ENCODE results near the gene CACNG8.

The CACNG8 gene

DNA sequence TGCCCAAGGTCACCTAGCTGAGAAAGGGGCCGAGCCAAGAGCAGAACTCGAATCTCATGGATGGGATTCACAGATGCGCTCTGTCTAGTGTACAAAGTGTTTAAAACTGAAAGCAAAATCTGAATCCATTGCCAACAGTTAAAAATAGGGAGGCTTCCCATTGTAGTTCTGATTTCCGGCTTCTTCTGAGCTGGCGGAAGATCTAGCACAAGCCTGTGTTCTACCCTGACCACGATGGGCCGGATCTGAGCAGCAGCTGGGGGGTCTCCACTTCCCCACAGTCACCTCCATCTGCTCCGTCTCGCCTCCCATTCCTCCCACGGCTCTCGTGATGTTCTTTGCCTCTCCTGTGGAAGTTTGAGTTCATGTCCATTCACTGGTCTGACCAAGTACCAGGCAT lies 2.4 kb downstream of the CACNG8 start:
- no peak for DNase-seq

DNA sequence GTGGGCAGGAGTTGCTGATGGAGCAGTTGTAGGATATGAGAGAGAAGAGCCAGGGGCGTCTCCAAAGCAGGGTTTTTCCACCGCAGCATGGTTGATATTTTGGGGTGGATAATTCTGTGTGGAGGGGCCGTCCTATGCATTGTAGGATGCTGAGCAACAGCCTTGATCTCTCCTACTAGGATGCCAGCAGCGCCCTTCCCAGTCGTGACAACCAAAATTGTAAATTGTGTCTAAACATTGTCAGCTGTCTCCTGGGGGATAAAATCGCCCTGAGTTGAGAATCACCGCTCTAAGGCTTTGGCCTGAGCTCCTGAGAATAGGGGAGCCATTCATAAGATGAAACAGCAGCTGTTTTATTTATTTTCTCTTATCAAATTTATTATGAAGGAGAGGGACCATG lies 4.2 kb downstream of the CACNG8 start:
- DNase-seq = no peak

DNA sequence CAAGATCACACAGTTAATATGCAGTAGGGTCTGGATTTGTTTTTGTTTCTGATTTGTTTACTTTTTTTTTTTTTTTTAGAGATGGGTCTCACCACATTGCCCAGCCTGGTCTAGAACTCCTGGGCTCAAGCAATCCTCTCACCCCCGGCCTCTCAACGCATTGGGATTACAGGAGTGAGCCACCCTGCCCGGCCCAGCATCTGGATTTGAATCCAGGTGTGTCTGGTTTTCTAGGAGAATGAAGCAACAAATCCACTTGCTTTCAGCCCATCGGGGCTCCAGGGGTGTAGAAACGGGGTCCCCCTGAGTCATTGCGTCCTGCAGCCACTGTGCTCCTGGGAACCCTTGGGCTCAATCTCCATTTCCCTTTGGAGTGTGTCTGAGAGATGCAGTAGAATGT lies 6.6 kb downstream of the CACNG8 start:
- no peak for DNase-seq

DNA sequence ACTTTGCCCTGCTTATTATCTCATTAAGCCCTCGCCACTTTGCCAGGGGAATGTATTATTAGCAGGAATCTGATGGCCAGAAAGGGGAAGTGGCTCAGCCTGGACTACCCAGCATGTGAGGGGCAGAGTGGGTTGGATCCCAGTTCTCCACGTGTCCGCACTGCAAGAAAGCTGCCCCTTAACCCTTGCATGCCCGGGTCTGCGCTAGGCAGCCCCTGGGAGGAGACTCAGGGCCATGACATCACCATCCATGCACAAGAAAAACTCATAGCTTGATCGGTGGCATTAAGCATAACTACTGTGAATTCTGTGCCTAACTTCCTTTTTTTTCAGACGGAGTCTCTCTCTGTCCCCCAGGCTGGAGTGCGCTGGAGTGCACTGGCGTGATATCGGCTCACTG lies 8.9 kb downstream of the CACNG8 start:
- DNase-seq = no peak

DNA sequence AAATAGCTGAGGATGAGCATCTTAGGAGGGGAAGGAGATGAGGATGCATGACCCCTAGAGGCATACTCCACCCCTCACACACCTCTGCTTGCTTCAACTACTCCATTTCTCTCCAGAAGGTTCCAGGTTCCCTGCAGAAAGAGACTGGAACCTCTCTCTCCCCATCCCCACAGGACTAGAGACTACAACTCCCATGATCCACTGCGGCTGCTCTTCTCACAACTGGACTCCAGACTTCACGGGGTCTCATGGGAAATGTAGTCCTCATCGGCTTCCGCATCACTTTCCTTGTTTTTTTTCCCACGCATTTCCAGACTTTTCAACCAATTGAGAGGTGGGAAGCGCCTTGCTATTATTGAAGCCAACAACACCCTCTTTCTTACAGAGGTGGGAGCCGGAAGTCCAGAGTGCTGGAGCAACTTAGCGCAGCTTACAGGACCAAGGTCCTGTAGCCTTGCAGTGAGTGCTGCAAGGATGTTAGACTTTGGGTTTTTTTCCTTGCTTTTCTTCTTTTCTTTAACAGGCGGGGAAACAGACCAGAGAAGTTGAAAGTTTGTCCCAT lies 14.8 kb downstream of the CACNG8 start:
- DNase-seq = peak; percentile 93

DNA sequence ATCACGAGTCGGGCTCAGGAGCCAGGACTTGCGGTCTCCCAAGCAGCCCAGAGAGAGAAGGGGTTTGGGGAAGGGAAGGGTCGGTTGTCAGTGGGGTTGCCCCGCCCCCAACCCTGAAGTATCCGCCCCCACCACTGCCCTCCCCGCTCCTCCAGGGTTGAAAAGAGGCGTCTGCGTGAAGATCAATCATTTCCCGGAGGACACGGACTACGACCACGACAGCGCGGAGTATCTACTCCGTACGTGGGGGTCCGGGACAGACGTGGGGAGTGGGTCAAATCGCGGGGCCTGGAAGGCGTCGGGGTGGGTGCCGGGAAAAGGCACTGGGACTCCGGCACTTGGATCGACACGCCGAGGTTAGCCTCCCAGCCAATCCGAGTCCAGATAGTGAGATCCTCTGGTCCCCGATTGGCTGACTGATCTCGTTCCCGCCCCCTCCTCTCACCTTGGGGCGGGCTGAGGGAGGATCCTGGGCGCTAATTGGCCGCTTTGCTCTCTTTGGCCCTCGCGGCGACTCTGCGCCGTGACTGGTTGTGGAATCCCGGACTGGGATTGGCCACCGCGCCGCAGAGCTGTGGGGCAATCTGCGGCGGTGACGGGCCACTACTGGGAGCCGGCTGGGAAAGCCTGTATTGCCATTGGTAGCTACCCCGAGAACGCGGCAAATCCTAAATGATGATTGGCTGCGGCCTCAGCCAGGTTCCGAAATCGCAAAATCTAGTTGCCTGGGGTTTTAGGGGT lies 15.4 kb downstream of the CACNG8 start:
- peak; percentile 90 for DNase-seq

DNA sequence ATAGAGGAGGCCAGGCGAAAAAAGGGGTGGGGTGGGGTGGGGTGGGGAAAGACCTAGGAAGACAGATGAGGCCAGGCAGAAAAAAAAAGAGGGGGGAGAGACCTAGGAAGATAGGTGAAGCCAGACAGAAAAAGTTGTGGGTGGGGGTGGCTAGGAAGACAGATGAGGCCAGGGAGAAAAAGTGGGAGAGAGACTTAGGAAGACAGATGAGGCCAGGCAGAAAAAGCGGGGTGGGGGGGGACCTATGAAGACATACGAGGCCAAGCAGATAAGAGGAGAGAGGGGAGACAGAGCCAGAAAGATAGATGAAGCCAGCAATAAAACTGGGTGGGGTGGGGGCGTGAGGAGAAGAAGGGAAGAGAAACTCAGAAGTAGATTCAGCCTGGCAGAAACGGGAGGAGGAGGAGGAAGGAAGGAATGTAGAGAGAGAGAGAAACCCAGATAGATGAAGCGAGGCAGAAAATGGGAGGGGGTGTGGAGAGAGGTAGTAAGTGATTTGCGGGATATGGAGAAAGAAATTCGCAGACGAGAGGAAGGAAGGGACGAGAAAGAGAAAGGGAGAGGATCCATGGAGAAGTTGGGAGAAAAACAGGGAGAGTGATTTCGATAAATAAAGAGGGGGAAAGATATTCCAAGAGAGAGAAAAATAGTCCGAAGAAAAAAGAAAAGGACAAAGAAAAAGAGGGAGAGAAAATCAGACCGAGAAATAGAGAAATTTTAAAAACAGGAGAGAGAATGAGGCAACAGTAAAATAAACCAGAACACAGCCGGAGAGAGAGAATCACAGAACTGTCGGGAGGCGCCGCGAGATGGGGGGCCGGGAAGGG lies 16.5 kb downstream of the CACNG8 start:
- no peak for DNase-seq

DNA sequence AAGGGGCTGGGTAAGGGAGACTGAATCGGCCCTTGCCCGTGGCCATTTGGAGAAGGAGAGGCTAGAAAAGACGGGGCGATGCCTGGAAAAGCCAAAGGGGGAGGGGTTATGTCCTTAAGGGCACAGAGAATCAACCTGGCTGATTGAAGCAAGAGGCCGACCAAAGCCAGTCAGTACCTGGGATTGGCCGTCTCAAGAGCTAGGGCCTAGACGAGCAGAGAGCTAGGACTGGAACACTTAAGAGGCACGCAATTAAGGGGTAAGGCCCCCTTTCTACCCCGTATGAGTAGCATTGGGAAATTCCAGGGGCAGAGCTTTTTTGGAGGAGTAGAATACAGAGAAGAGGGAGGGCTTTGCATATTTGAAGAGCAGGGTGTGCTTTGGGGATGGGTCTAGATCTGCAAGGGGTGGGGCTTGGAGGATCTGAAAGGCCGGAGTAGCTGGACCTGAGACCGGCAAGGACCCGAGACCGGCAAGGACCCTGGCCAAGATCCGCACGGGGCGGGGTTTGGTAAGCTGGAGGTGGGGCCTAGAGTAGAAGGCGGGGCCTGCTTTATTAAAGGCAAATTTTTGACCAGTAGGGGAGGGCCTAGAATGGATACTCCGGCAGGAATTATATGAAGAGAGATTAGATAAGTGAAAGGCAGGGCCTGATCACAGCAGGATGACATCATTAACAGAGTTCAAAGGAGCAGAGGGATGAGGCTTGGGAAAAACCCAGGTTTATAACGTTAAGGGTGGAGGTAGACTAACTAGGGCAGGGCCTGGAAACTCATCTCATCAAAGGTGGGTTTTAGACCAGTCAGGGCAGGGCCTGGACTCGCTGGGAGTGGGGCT lies 18.0 kb downstream of the CACNG8 start:
- no peak for DNase-seq

DNA sequence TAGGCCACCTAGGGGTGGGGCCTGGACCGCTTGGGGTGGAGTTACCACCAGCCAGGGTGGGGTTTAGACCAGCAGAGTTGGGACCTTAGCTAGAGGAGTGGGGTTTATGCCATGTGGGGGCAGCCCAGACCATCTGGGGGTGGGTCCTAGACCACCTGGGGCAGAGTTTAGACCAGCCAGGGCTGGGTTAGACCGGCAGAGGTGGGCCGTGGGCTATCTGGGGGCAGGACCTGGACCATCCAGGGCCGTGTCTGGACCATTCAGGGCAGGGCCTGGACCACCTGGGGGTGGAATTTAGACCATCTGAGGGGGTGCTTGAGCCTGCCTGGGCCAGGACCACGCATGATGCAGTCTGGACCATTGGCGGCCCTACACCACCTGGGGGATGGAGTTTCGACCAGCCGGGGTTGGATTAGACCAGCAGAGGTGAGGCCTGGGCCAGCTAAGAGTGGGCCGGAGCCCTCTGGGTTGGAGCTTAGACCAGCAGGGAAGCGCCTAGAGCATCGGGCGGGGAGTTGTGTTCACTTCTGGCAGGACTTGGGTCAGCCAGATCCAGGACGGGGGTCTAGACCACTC lies 18.7 kb downstream of the CACNG8 start:
- no peak for DNase-seq

DNA sequence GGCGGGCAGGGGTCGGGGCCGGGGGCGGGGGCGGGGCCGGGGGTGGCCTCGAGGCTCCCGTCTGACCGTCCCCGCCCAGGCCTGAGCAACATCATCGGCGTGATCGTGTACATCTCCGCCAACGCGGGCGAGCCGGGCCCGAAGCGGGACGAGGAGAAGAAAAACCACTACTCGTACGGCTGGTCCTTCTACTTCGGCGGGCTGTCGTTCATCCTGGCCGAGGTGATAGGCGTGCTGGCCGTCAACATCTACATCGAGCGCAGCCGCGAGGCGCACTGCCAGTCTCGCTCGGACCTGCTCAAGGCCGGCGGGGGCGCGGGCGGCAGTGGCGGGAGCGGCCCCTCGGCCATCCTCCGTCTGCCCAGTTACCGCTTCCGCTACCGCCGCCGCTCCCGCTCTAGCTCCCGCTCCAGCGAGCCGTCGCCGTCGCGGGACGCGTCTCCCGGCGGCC lies 19.3 kb downstream of the CACNG8 start:
- DNase-seq = peak; percentile 69

DNA sequence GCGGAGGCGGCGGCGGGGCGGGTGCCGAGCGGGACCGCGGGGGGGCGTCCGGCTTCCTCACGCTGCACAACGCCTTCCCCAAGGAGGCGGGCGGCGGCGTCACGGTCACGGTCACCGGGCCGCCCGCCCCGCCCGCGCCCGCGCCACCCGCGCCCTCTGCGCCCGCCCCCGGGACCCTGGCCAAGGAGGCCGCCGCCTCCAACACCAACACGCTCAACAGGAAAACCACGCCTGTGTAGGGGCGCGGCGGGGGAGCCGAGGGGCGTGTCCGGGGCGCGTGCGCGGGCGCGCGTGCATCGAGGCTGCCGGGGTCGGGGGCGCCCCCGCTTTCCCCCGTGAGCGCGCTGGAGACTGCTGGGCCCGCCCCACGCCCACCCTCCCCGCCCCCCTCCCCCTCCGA lies 19.9 kb downstream of the CACNG8 start:
- no peak for DNase-seq

DNA sequence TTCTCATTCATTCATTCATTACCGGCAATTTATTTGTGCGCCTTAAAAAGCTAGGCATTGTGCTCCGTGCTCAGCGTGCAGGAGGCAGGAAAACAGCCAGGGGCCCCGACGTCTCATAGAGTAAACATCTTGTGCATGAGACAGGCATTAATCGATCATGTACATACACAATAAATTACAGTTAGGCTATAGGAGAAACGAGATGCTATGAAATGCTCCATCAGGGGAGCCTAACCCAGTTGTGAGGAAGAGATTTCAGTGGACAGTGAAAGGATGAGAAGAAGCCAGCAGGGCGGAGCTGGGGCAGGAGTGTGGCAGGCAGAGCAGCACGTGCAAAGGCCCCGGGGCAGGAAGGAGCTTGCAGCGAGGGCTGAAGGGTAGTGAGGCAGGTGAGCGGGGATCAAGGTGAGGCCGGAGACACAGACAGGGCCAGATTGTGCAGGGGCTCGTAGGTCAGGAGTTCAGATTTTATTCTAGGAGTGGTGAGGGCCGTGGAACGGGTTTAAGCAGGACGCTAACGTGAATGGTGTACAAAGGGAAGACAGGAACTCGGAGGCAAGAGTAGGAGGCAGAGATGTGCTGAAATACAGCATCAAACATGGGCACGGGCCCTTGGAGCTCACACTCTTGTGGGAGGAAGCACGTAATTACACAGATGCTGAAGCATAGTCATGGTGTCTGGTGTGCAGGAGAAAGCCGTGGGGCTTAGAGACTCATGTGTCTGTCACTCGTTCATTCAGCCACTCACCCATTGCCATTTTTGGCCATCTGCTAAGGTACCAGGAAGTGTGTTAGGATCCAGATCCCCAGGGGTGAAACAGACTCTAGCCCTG lies 20.9 kb downstream of the CACNG8 start:
- DNase-seq = no peak

DNA sequence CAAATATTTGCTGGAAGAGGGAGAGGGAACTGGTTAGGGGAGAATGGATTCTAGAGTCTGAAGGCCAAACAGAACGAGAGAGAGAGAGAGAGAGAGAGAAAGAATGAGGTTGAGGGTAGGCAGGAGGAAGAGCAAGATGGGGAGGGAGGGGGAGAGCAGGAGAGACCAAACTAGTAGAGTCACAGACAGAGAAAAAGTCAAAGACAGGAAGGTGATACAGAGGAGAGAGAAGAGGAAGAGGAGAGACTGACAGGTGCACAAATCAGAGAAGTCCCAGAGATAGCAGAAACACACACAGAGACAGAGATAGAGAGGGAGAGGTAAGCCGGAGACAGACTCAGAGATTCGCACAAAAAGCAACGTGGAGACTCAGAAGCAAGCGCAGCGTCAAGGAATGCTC lies 23.1 kb downstream of the CACNG8 start:
- DNase-seq = no peak

DNA sequence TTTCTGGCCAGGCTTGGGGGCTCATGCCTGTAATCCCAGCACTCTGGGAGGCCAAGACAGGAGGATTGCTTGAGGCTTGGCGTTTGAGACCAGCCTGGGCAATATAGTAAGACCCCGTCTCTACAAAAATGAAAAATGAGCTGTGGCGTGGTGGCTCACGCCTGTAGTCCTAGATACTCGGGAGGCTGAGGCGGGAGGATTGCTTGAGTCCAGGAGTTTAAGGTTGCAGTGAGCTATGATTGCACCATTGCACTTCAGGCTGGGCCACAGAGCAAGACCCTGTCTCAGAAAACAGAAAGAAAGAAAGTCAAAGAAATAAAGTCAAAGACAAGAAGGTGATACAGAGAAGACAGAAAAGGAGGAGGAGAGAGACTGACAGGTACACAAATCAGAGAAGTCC lies 26.2 kb downstream of the CACNG8 start:
- no peak for DNase-seq

DNA sequence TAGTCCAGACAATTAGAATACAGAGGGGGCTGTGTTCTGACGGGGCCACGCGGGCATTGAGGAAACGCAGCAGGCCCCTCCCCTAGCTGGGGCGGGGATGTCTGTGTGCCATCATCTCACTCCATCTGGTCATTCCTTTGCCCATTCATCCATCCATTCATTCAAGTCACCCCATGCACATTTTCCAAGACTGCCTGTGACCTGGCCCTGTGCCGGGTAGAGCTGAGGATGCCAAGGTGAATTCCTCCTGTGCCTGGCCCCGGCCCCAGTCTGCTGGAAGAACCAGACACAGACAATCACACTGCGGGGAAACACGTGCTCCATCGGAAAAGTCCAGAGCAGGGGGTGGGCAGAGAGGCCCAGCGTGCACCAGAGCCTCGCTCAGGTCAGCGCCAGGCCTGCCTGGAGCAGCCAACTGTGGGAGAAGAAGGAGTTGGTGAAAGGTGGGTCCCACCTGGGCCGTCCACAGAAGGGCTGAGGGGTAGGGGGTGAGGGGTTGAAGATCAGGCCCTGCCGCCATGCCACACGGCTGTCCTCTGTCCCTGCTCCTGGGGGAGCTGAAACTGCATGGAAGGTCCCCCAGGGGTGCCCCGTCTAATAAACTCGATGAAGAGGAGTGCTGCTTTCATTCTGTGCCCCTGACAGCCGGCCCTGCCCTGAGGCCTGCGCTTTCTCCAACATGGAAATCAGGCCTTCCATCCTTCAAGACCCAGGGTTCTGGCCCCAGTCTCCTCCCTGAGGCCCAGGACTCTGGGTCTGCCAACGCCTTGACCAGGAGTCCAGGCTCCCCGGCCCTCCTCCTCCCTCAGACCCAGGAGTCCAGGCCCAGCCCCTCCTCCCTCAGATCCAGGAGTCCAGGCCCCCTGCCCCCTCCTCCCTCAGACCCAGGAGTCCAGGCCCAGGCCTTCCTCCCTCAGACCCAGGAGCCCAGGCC lies 27.1 kb downstream of the CACNG8 start:
- peak; percentile 32 for DNase-seq

DNA sequence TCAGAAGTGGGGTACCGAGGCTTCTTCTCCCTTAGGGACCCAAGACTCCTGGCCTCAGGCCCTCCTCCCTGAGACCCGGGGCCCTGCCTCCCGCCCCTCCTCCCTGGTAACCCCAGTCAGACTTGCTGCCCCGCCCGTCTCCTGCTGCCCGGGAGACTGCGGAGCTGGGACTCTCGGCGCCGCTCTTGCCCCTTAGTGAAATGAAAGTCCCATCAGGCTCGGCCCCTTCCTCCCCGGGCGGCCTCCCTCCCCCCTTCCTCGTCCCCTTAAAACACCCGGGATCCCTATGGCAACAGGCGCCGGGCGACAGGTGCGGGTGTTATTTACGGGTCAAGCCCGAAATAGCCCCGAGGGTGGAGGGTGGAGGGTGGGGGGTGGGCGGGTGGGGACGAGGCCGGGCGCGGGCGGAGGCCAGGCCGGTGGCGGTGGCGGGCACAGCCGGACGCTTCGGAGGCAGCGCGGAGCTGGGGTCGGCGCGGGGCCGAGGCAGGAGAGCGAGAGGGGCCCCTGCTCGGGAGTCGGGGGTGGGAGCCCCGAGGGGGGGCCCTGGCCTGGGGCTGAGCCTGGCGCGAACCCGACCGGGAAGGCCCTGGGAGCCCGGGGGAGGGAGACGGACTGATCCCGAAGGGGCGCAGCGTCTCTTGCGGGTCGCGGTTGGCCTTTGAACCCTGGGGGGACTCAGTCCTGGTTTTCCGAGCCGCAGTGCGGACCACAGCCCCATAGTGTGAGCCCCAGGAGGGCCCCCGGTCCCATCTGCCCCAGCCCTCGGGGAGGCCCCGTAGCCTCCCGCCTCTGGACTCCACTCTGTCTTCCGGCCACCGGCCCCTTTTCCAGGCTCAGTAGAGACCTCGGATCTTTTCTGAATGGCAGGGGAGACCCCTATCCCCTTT lies 28.7 kb downstream of the CACNG8 start, which contains the start of gene CACNG6:
Gene CACNG6 (plus strand): TSS at position 414 of the 890 bp plus-strand sequence. CDS start 1,241 bp downstream, outside the sequence.
- DNase-seq = peak; percentile 71

DNA sequence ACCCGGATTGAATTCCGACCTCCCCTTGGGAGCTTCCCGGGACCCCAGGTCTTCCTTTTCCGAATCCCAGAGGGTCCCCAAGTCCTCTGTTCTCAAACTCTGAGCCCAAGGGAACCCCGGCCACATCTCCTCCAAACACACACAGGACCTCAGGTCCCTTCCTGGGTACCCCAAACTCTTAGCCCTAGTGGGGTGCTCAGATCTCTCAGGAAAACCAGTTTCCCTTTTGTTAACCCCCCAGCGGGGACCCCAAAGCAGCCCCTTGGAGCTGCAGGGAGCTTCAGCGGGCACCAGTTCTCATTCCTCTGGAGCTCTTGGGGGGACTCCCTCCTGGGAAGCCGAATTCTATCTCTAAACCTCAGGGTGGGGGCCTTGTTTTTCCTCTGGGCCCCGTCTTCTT lies 29.5 kb downstream of the CACNG8 start:
- no peak for DNase-seq

DNA sequence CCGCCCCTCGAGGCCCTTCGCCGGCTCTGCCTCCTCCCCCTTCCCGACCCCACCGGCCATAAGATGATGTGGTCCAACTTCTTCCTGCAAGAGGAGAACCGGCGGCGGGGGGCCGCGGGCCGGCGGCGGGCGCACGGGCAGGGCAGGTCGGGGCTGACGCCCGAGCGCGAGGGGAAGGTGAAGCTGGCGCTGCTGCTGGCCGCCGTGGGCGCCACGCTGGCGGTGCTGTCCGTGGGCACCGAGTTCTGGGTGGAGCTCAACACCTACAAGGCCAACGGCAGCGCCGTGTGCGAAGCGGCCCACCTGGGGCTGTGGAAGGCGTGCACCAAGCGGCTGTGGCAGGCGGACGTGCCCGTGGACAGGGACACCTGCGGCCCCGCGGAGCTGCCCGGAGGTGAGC lies 30.1 kb downstream of the CACNG8 start:
- no peak for DNase-seq

DNA sequence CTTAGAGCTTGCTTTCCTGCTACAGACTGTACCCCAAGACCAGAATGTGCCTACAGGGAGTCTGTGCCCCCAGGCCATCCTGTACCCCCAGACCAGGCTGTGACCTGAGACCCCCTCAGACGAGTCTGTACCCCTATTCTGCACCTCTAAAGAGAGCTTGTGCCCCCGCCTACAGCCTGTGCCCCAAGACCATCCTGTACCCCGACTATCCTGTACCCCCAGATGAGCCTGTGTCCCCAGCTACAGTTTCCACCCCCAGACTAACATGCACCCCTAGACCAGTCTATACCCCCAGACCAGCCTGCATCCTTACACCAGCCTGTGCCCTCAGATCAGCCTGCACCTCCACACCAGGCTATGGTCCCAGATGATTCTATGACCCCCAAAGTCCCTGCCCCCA lies 30.7 kb downstream of the CACNG8 start:
- DNase-seq = no peak
